ENCODE data around the gene MT1E. TPM values are rescaled to one million over a fixed set of nuclear protein-coding genes. Genes with fewer than 3 reads are reported as not detected.
"Not testable (repeated sequence)": the region's sequence is repeated elsewhere in the genome, so short reads cannot be mapped to it uniquely, and the experiment has no call there.

The MT1E gene
- total and polyA plus RNA-seq, 9 donors: 16.1 to 867 (median 65.3) TPM

DNA sequence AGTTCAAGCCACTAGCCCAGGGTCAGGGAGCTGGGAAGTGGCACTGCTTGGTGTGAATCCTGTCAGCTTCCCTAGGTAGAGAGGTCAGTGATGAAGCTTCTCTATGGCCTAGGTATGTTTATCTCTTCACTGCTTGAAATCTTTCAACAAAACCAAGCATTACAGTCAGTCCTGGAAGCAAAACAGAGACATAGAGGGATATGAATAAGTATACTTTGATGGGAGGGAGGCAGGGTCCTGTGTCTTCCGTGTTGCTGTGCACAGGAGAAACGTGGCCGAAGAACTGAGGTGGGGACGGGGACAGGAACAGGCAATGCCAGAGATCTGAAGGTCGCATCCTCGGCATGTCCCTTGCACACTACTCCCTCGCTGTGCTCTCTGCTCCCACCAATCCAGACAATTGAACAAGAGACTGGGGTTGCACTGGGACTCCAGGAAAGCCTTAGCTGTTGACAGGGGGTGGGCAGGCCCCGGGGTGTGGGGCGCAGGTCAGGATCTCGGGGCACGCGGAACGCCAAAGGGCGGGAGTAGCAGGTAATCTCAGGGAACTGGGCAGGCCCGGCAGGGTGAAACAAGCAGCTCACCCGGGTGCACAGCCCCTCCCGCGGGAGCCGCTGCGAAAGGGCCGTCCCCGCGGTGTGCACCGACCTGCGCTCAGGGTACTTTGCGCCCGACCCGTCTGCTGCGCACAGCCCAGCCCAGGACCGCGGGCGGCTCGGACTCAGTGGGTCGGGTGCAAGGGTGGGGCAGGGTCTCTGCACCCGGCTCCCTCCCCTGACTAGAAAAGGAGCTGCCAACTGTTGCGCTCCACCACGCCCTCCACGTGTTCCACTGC lies 43.6 kb downstream of the MT1E start, which contains the start of gene MT1H:
Gene MT1H, plus strand, starts transcription at position 810 of the 835 bp plus-strand sequence. CDS start 71 bp downstream, outside the sequence.
- WGBS, 3 donors: 8 to 15% (median 14%) methylated on average over 32 to 38 of the region's 38 CpGs
- H3K9me3 ChIP-seq: no peaks in the 10 kb centered on the region
- no peaks in the 10 kb centered on the region for H3K4me1 ChIP-seq (ENCODE audit: insufficient read depth)
- no peak for DNase-seq
- no peak within 1 kb of the TSS for H3K4me3 ChIP-seq
- H3K27ac ChIP-seq: no peak within 1 kb of the TSS
- H3K27me3 ChIP-seq: no peaks in the 10 kb centered on the region
- no peaks in the 10 kb centered on the region for H3K36me3 ChIP-seq
- TF ChIP-seq POLR2A (IDR thresholded peaks at IDR 0.05) (no peak), EP300 (IDR thresholded peaks at IDR 0.05) (no peak), CTCF (IDR thresholded peaks at IDR 0.05) (no peak)
- intact Hi-C loops (cut with DNase I): no loop called here

DNA sequence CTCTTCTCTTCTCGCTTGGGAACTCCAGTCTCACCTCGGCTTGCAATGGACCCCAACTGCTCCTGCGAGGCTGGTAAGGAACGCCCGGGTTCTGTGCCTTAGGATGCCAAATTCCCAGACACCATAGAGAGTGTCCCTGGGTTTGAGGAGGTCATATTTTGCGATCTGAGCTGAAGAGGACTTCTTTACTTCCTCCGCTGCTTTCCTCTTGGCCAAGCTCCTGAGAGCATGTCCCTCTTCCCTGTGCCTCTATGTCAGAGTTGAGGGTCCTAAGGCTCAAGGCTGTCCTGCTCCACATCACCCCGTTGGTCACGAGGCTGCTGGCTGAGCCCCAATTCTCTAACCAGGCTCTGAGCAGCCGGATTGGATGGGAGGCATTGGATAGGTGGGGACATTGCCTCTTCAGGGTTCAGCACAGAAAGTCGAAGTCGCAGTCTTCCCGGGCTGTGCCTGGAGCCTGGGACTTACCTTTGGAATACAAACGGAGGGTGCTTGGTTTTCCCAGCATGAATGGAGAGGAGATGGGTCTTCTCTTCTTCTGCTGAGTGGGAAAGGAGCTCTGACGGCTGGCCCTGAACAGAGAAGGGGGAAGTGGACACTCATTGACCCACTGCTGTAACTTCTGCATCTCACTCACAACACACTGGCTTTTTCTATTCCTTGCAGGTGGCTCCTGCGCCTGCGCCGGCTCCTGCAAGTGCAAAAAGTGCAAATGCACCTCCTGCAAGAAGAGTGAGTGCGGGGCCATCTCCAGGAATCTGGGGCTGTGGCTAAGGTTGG lies 44.4 kb downstream of the MT1E start:
- 9 to 21% (median 16%) methylated on average over 19 of the region's 19 CpGs for WGBS, 3 donors
- no peaks in the 10 kb centered on the region for H3K4me1 ChIP-seq (ENCODE audit: insufficient read depth)
- no peak overlapping the region for H3K4me3 ChIP-seq
- no peak for DNase-seq
- no peak for TF ChIP-seq EP300 (IDR thresholded peaks at IDR 0.05)
- no peak for TF ChIP-seq POLR2A (IDR thresholded peaks at IDR 0.05)
- no peak for TF ChIP-seq CTCF (IDR thresholded peaks at IDR 0.05)
- intact Hi-C loops (cut with DNase I): loop anchor here in 1 of 4 donors (10.0 kb wide), 1 partner anchor 45 kb away; the partner anchor contains the start of gene MT1E
- H3K27me3 ChIP-seq: no peaks in the 10 kb centered on the region
- H3K36me3 ChIP-seq: no peaks in the 10 kb centered on the region
- no peaks in the 10 kb centered on the region for H3K9me3 ChIP-seq
- H3K27ac ChIP-seq: no peak overlapping the region

DNA sequence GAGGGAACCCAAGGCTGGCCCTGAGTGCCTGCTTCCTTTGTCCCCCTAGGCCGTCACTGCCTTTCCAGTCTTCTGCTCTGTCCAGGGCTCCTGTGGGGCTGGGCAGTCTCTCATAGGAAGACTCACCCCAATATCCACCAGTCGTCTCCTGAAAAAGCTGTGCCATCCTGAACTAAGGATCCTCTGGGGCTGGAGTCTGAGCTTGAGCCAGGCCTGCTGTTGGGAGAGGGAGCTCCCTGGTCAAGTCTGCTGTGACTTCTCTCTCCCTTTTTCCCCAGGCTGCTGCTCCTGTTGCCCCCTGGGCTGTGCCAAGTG lies 45.0 kb downstream of the MT1E start:
- Histone ChIP-seq H3K27ac (no peak overlapping the region), H3K9me3 (no peaks in the 10 kb centered on the region), H3K27me3 (no peaks in the 10 kb centered on the region), H3K36me3 (no peaks in the 10 kb centered on the region), H3K4me1 (ENCODE audit: insufficient read depth) (no peaks in the 10 kb centered on the region), H3K4me3 (no peak overlapping the region)
- TF ChIP-seq EP300 (IDR thresholded peaks at IDR 0.05) (no peak), CTCF (IDR thresholded peaks at IDR 0.05) (no peak), POLR2A (IDR thresholded peaks at IDR 0.05) (no peak)
- intact Hi-C loops (cut with DNase I): loop anchor here in 1 of 4 donors (10.0 kb wide), 1 partner anchor 46 kb away; the partner anchor contains the start of gene MT1E
- DNase-seq: no peak
- 43 to 93% (median 46%) methylated on average over 2 of the region's 2 CpGs for WGBS, 3 donors

GRCh38 chr16:56671691-56672090 lies 46.1 kb downstream of the MT1E start:
- not testable (repeated sequence) for H3K27ac ChIP-seq; H3K36me3 ChIP-seq; H3K4me1 ChIP-seq (ENCODE audit: insufficient read depth); DNase-seq; H3K9me3 ChIP-seq; H3K27me3 ChIP-seq; H3K4me3 ChIP-seq
- intact Hi-C loops (cut with DNase I): loop anchor here in 1 of 4 donors (10.0 kb wide), 1 partner anchor 47 kb away; the partner anchor contains the start of gene MT1E
- 20 to 36% (median 32%) methylated on average over 2 of the region's 2 CpGs for WGBS, 3 donors

- not testable (repeated sequence) for H3K27me3 ChIP-seq; H3K36me3 ChIP-seq; H3K4me3 ChIP-seq; H3K9me3 ChIP-seq; H3K4me1 ChIP-seq (ENCODE audit: insufficient read depth); DNase-seq; H3K27ac ChIP-seq
- intact Hi-C loops (cut with DNase I): loop anchor here in 1 of 4 donors (10.0 kb wide), 1 partner anchor 47 kb away; the partner anchor contains the start of gene MT1E
- 70 to 84% (median 84%) methylated on average over 3 of the region's 3 CpGs for WGBS, 3 donors
Observed at GRCh38 chr16:56672171-56672570, 46.6 kb downstream of the MT1E start.
